ENCODE data around the gene CMTM3.

The CMTM3 gene

GRCh38 chr16:66600477-66600876, 4.0 kb upstream of the CMTM3 start:
- Histone ChIP-seq H3K4me1 (ENCODE audit: control insufficient read depth in 1 of 2, insufficient read depth in 1 of 2, low read depth in 1 of 2, low read length in 1 of 2) (peaks cover 9 to 11% of the 10 kb centered on the region in 2 experiments), H3K36me3 (no peaks in the 10 kb centered on the region), H3K4me3 (ENCODE audit: low read depth in 1 of 2, low read length in 1 of 2) (no peak overlapping the region), H3K27me3 (peaks cover 36% of the 10 kb centered on the region), H3K9me3 (no peaks in the 10 kb centered on the region), H3K27ac (no peak overlapping the region)
- no peak for TF ChIP-seq CTCF (IDR thresholded peaks at IDR 0.05)

GRCh38 chr16:66601471-66601870, 3.0 kb upstream of the CMTM3 start:
- no peaks in the 10 kb centered on the region for H3K9me3 ChIP-seq
- peaks cover 18 to 21% of the 10 kb centered on the region in 2 experiments for H3K4me1 ChIP-seq (ENCODE audit: control insufficient read depth in 1 of 2, insufficient read depth in 1 of 2, low read depth in 1 of 2, low read length in 1 of 2)
- no peak overlapping the region for H3K27ac ChIP-seq
- no peaks in the 10 kb centered on the region for H3K36me3 ChIP-seq
- H3K27me3 ChIP-seq, result peaks cover 42% of the 10 kb centered on the region
- no peak for TF ChIP-seq CTCF (IDR thresholded peaks at IDR 0.05)
- H3K4me3 ChIP-seq (ENCODE audit: low read depth in 1 of 2, low read length in 1 of 2), result no peak overlapping the region

- Histone ChIP-seq H3K36me3 (peaks cover 10% of the 10 kb centered on the region), H3K27me3 (peaks cover 42% of the 10 kb centered on the region), H3K4me3 (ENCODE audit: low read depth in 1 of 2, low read length in 1 of 2) (peak overlapping the region; percentile 66 to 89), H3K4me1 (ENCODE audit: control insufficient read depth in 1 of 2, insufficient read depth in 1 of 2, low read depth in 1 of 2, low read length in 1 of 2) (peaks cover 26 to 31% of the 10 kb centered on the region in 2 experiments), H3K27ac (peak overlapping the region; percentile 65), H3K9me3 (no peaks in the 10 kb centered on the region)
- TF ChIP-seq CTCF (IDR thresholded peaks at IDR 0.05), result no peak
Observed at GRCh38 chr16:66603537-66604375, 748 bp upstream of the CMTM3 start.

- Histone ChIP-seq H3K27me3 (peaks cover 35% of the 10 kb centered on the region), H3K4me3 (ENCODE audit: low read depth in 1 of 2, low read length in 1 of 2) (peak overlapping the region; percentile 66 to 89), H3K4me1 (ENCODE audit: control insufficient read depth in 1 of 2, insufficient read depth in 1 of 2, low read depth in 1 of 2, low read length in 1 of 2) (peaks cover 26 to 34% of the 10 kb centered on the region in 2 experiments), H3K36me3 (peaks cover 26% of the 10 kb centered on the region), H3K9me3 (no peaks in the 10 kb centered on the region), H3K27ac (peak overlapping the region; percentile 65)
- no peak for TF ChIP-seq CTCF (IDR thresholded peaks at IDR 0.05)
Observed at GRCh38 chr16:66605177-66605978, 874 bp downstream of the CMTM3 start.

GRCh38 chr16:66605979-66606751, 1.7 kb downstream of the CMTM3 start:
- peaks cover 35% of the 10 kb centered on the region for H3K27me3 ChIP-seq
- peaks cover 34% of the 10 kb centered on the region for H3K36me3 ChIP-seq
- peaks cover 26 to 34% of the 10 kb centered on the region in 2 experiments for H3K4me1 ChIP-seq (ENCODE audit: control insufficient read depth in 1 of 2, insufficient read depth in 1 of 2, low read depth in 1 of 2, low read length in 1 of 2)
- TF ChIP-seq CTCF (IDR thresholded peaks at IDR 0.05), result no peak
- H3K27ac ChIP-seq, result peak overlapping the region; percentile 65
- H3K9me3 ChIP-seq, result no peaks in the 10 kb centered on the region
- H3K4me3 ChIP-seq (ENCODE audit: low read depth in 1 of 2, low read length in 1 of 2), result peak overlapping the region; percentile 66 to 89

Data from neutrophil (primary cell).